Mesendoderm (in vitro differentiated cells): ENCODE data around the gene GPAT2.
"Not testable (repeated sequence)": the region's sequence is repeated elsewhere in the genome, so short reads cannot be mapped to it uniquely, and the experiment has no call there.

Source experiments
- DNase-seq: peaks from one replicate; pipeline ENCODE4 v3.0.0; 2013
- H2AK5ac ChIP-seq: 2 replicates; pipeline ENCODE4 v1.6.1; 2013; ENCODE audit warnings: low read length, inconsistent platforms
- H2BK120ac ChIP-seq: 2 replicates; pipeline ENCODE4 v1.6.1; 2013; ENCODE audit warnings: low read depth, mild to moderate bottlenecking, low read length, moderate library complexity, mixed read lengths
- H2BK15ac ChIP-seq: replicated peaks from 2 replicates; pipeline ENCODE4 v1.6.1; 2013; ENCODE audit warnings: low read depth, mild to moderate bottlenecking, moderate library complexity
- H2BK5ac ChIP-seq: 2 replicates; pipeline ENCODE4 v1.6.1; 2013; ENCODE audit warnings: low read length, inconsistent platforms
- H3K18ac ChIP-seq: 2 replicates; pipeline ENCODE4 v1.6.1; 2013; ENCODE audit warnings: mild to moderate bottlenecking, low read length, mixed read lengths
- H3K23ac ChIP-seq: one replicate; pipeline ENCODE4 v1.6.1; 2013; ENCODE audit warnings: low read length
- H3K27ac ChIP-seq: 2 replicates; pipeline ENCODE4 v1.5.1; 2013; ENCODE audit warnings: low read depth, mild to moderate bottlenecking, inconsistent platforms, low read length, moderate library complexity
- H3K27me3 ChIP-seq: 2 replicates; pipeline ENCODE4 v1.6.1; 2013; ENCODE audit warnings: low read length, control low read depth, mild to moderate bottlenecking, inconsistent platforms; ENCODE audit not compliant: insufficient read depth, poor library complexity
- H3K36me3 ChIP-seq: 2 replicates; pipeline ENCODE4 v1.6.1; 2013; ENCODE audit warnings: low read length, inconsistent platforms; ENCODE audit not compliant: control insufficient read depth, insufficient read depth
- H3K4ac ChIP-seq: one replicate; pipeline ENCODE4 v1.6.1; 2013; ENCODE audit warnings: low read depth, mild to moderate bottlenecking, low read length, moderate library complexity
- H3K4me1 ChIP-seq: 2 replicates; pipeline ENCODE4 v1.6.1; 2013; ENCODE audit warnings: low read depth, low read length, inconsistent platforms; ENCODE audit not compliant: control insufficient read depth
- H3K4me2 ChIP-seq: 2 replicates; pipeline ENCODE4 v1.6.1; 2013; ENCODE audit warnings: low read length
- H3K4me3 ChIP-seq: 2 replicates; pipeline ENCODE4 v1.5.1; 2013; ENCODE audit warnings: mild to moderate bottlenecking, low read length
- H3K56ac ChIP-seq: one replicate; pipeline ENCODE4 v1.6.1; 2013; ENCODE audit warnings: low read length
- H3K79me1 ChIP-seq: 2 replicates; pipeline ENCODE4 v1.6.1; 2013; ENCODE audit warnings: low read length, inconsistent platforms
- H3K79me2 ChIP-seq: 2 replicates; pipeline ENCODE4 v1.6.1; 2013; ENCODE audit warnings: mild to moderate bottlenecking, low read length; ENCODE audit not compliant: control insufficient read depth, insufficient read depth
- H3K9ac ChIP-seq: 2 replicates; pipeline ENCODE4 v1.6.1; 2013; ENCODE audit warnings: low read length, inconsistent platforms
- H4K5ac ChIP-seq: one replicate; pipeline ENCODE4 v1.6.1; 2013; ENCODE audit warnings: low read length
- H4K8ac ChIP-seq: one replicate; pipeline ENCODE4 v1.6.1; 2013; ENCODE audit warnings: low read depth, mild to moderate bottlenecking, control low read depth, low read length, moderate library complexity
- WGBS: extraction: QIAGEN DNeasy Blood & Tissue Kit; methylation state at CpG from one replicate; pipeline ENCODE4 v1.1.7; 2013; ENCODE audit warnings: low lambda C conversion rate, missing lambda C conversion rate; ENCODE audit not compliant: insufficient coverage; ENCODE audit errors: extremely low coverage; 5-methylcytosine and 5-hydroxymethylcytosine counted together

GPAT2 gene

DNA sequence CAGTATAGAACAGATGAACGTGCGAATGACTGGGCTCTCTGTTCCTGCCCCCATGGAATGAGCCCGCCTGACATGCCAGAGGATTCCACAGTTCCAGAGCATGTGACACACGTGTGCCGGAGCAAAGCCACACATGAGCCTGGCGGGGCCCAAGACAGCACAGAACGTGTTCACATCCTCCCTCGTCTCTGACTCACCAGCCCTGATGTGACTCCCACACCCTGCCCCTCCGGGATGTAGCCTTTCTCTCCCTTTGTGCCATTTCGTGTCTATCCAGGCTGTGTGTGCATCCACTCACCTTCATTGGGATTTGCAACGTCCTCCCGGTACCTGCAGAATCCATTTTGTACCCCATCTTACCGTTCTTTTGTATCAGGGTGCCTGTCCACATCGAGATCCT is 838 bp upstream of the GPAT2 start:
- H3K23ac ChIP-seq, H3K9ac ChIP-seq, H3K4me3 ChIP-seq, H3K18ac ChIP-seq, H2BK5ac ChIP-seq, H2BK15ac ChIP-seq, H3K27me3 ChIP-seq, H3K79me2 ChIP-seq, H3K4ac ChIP-seq, H3K4me1 ChIP-seq, H3K56ac ChIP-seq, H3K27ac ChIP-seq, H3K36me3 ChIP-seq, H3K79me1 ChIP-seq, DNase-seq, H4K5ac ChIP-seq, H2AK5ac ChIP-seq, H2BK120ac ChIP-seq, H3K4me2 ChIP-seq, H4K8ac ChIP-seq: not testable (repeated sequence)
- no CpG with 5 or more reads among the region's 14 CpGs for WGBS

DNA sequence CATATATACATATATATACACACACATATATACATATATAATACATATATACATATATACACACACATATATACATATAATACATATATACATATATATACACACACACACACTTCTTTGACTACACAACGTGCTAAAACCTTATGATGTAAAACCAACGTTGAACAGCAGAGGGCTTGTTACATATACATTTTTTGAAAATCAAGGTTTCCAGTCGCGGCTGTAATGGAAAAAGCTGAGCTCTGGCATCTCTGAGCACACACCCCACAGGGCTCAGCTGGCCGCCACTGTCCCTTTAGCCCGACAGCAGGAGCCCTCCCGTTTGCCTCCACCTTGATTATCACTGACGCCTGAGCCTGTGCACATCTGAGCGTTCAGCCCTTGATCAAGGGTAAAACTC is 719 bp downstream of the GPAT2 start:
- not testable (repeated sequence) for H2AK5ac ChIP-seq, H2BK120ac ChIP-seq, H2BK5ac ChIP-seq, H3K79me1 ChIP-seq, H3K27ac ChIP-seq, H3K27me3 ChIP-seq, H2BK15ac ChIP-seq, H4K8ac ChIP-seq, H3K23ac ChIP-seq, DNase-seq, H3K4ac ChIP-seq, H3K9ac ChIP-seq, H3K4me2 ChIP-seq, H3K18ac ChIP-seq, H3K79me2 ChIP-seq, H3K4me1 ChIP-seq, H4K5ac ChIP-seq, H3K56ac ChIP-seq, H3K36me3 ChIP-seq, H3K4me3 ChIP-seq
- WGBS = no CpG with 5 or more reads among the region's 9 CpGs

DNA sequence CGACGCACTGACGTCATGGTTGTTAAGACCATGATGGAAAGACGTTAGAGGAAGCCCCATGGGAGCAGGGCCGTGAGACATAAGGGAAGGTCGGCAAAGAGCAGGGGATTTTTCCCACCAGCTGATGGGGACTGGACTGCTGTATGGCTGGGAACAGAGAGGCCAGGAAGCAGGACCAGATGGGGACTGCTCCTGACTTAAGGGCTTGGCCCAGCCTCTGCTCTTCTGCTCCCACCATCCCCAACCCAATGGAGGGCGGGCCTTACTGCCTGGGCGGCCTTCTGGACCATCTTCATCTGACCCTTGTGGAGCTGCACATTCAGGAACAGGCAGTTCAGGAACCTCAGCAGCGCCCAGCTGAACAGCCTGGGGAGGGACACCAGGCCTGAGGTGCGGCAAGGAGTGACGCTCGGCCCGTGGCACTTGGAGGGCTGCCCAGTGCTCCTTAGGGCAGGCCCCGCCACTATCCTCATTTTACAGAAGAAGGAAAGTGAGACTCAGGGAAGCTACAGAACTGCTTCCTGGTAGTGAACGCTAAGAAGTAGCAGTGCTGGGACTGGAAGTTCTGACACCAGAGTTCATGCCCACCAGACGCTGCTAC is 6.9 kb downstream of the GPAT2 start:
- H2BK120ac ChIP-seq, H3K23ac ChIP-seq, H3K4me1 ChIP-seq, DNase-seq, H3K27ac ChIP-seq, H3K27me3 ChIP-seq, H3K9ac ChIP-seq, H2AK5ac ChIP-seq, H3K56ac ChIP-seq, H2BK15ac ChIP-seq, H3K36me3 ChIP-seq, H3K79me2 ChIP-seq, H4K8ac ChIP-seq, H3K4ac ChIP-seq, H4K5ac ChIP-seq, H3K4me2 ChIP-seq, H3K18ac ChIP-seq, H2BK5ac ChIP-seq, H3K79me1 ChIP-seq, H3K4me3 ChIP-seq: not testable (repeated sequence)
- no CpG with 5 or more reads among the region's 16 CpGs for WGBS

DNA sequence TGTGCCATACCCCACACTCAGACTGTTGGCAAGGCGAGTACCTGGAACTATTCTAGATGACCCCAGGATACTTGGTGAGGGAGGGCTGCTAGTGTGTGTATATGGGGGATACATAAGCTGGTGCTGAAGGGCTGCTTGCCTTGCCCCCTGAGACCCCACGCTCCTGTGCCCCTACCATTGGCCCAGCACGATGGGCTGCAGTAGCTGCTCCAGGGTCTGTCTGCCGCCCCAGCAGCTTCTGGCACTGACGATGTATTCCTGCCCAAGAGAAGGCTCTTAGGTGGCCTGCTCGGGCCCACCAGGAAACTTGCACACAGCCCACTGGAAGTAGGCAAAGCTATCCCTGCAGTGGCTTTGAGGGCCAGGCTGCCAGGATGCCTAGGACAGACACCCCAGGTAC is 9.0 kb downstream of the GPAT2 start:
- H2AK5ac ChIP-seq = not testable (repeated sequence)

DNA sequence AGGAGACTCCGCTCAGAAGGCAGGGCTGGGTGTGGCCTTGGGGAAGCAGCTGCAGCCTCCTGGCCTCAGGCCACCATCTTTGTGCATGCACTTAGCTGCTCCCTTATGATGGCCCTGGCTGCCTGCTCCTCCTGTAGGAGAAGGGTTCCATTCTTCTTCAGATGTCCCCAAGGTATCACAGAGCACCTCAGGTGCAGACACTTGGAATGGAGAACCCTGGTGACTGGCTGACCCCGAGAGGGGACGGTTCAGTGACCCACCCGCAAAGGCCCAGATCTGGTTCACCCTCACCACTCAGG is 9.6 kb downstream of the GPAT2 start:
- no peak overlapping the region for H4K8ac ChIP-seq
- no peaks in the 10 kb centered on the region for H3K36me3 ChIP-seq
- no CpG with 5 or more reads among the region's 4 CpGs for WGBS
- H2AK5ac ChIP-seq = no peak overlapping the region
- H3K79me2 ChIP-seq = no peaks in the 10 kb centered on the region
- no peak overlapping the region for H3K56ac ChIP-seq
- no peaks in the 10 kb centered on the region for H3K27me3 ChIP-seq
- DNase-seq = no peak
- no peaks in the 10 kb centered on the region for H3K4me1 ChIP-seq
- H3K23ac ChIP-seq = no peak overlapping the region
- H3K4ac ChIP-seq = no peak overlapping the region
- no peak overlapping the region for H2BK15ac ChIP-seq
- H3K79me1 ChIP-seq = no peaks in the 10 kb centered on the region
- H2BK120ac ChIP-seq = no peak overlapping the region
- H3K9ac ChIP-seq = no peak overlapping the region
- H3K27ac ChIP-seq = no peak overlapping the region
- H4K5ac ChIP-seq = no peak overlapping the region
- H2BK5ac ChIP-seq = no peak overlapping the region
- no peak overlapping the region for H3K18ac ChIP-seq
- no peak overlapping the region for H3K4me3 ChIP-seq
- H3K4me2 ChIP-seq = no peak overlapping the region

More for the DNA sequence above, 9.0 kb downstream of the GPAT2 start:
- H3K4me1 ChIP-seq, H2BK15ac ChIP-seq, H3K79me1 ChIP-seq, H3K27ac ChIP-seq, H3K9ac ChIP-seq, DNase-seq, H4K8ac ChIP-seq, H3K4me3 ChIP-seq, H3K18ac ChIP-seq, H3K56ac ChIP-seq, H3K4ac ChIP-seq, H3K4me2 ChIP-seq, H3K27me3 ChIP-seq, H4K5ac ChIP-seq, H2BK5ac ChIP-seq, H2BK120ac ChIP-seq, H3K23ac ChIP-seq, H3K36me3 ChIP-seq, H3K79me2 ChIP-seq: not testable (repeated sequence)
- WGBS = no CpG with 5 or more reads among the region's 6 CpGs
